ENCODE data around the gene PIGK.

PIGK gene

GRCh38 chr1:77126307-77126706 lies 92.9 kb downstream of the PIGK start:
- Histone ChIP-seq H3K4me3 (ENCODE audit: low read length) (no peak overlapping the region), H3F3A (ENCODE audit: insufficient read depth, low read length) (no peaks in the 10 kb centered on the region), H4K20me1 (ENCODE audit: insufficient read depth, low read length) (no peaks in the 10 kb centered on the region), H3K36me3 (replicated peaks; ENCODE audit: insufficient read depth, low read length) (no peaks in the 10 kb centered on the region), H3K4me2 (ENCODE audit: low read depth, low read length) (no peak overlapping the region), H3K9me2 (replicated peaks; ENCODE audit: insufficient read depth, low read length) (no peaks in the 10 kb centered on the region), H3K4me1 (ENCODE audit: low read length) (no peaks in the 10 kb centered on the region), H2AFZ (ENCODE audit: low read length) (no peak overlapping the region), H3K27ac (ENCODE audit: low read length) (no peak overlapping the region), H3K9me3 (replicated peaks; ENCODE audit: insufficient read depth, low read length) (no peaks in the 10 kb centered on the region), H3K79me2 (ENCODE audit: low read length) (no peaks in the 10 kb centered on the region), H3K9ac (ENCODE audit: low read length) (no peak overlapping the region), H3K27me3 (replicated peaks; ENCODE audit: insufficient read depth, low read length) (no peaks in the 10 kb centered on the region)
- TF ChIP-seq EZH2phosphoT487 (IDR thresholded peaks at IDR 0.05; ENCODE audit: low read length) = no peak
- TF ChIP-seq, protein P1, sequence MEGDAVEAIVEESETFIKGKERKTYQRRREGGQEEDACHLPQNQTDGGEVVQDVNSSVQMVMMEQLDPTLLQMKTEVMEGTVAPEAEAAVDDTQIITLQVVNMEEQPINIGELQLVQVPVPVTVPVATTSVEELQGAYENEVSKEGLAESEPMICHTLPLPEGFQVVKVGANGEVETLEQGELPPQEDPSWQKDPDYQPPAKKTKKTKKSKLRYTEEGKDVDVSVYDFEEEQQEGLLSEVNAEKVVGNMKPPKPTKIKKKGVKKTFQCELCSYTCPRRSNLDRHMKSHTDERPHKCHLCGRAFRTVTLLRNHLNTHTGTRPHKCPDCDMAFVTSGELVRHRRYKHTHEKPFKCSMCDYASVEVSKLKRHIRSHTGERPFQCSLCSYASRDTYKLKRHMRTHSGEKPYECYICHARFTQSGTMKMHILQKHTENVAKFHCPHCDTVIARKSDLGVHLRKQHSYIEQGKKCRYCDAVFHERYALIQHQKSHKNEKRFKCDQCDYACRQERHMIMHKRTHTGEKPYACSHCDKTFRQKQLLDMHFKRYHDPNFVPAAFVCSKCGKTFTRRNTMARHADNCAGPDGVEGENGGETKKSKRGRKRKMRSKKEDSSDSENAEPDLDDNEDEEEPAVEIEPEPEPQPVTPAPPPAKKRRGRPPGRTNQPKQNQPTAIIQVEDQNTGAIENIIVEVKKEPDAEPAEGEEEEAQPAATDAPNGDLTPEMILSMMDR (IDR thresholded peaks at IDR 0.05; ENCODE audit: low read length) = peak; percentile 41
- DNase-seq = peak; percentile 51

DNA sequence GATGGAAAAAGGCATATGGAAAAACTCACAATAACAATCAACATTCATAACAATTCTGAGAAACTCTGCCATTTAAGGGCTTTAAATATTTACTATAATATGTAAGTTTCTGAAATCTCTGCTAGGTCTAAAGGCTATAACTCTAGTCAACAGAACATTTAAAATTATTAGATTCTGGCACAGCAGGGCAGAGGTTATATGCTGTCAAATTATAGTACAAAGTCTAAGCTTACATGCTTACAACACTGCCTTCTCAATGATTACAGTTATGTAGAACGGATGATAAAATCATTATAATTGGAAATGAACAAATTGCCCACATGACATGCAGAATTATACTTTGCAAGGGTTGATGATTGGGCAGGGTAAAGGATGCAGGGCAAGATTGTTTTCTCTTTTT lies 97.7 kb downstream of the PIGK start:
- H3K27ac ChIP-seq (ENCODE audit: low read length) = no peak overlapping the region
- H3K36me3 ChIP-seq (replicated peaks; ENCODE audit: insufficient read depth, low read length) = no peaks in the 10 kb centered on the region
- H2AFZ ChIP-seq (ENCODE audit: low read length) = no peak overlapping the region
- no peaks in the 10 kb centered on the region for H3F3A ChIP-seq (ENCODE audit: insufficient read depth, low read length)
- no peak overlapping the region for H3K4me2 ChIP-seq (ENCODE audit: low read depth, low read length)
- no peaks in the 10 kb centered on the region for H3K4me1 ChIP-seq (ENCODE audit: low read length)
- TF ChIP-seq, protein P1 (IDR thresholded peaks at IDR 0.05; ENCODE audit: low read length) = no peak
- no peak for TF ChIP-seq EZH2phosphoT487 (IDR thresholded peaks at IDR 0.05; ENCODE audit: low read length)
- TF ChIP-seq EZH2 (optimal IDR thresholded peaks at IDR 0.05; ENCODE audit: low read depth, low read length) = no peak
- no peaks in the 10 kb centered on the region for H3K27me3 ChIP-seq (replicated peaks; ENCODE audit: insufficient read depth, low read length)
- no peaks in the 10 kb centered on the region for H3K9me2 ChIP-seq (replicated peaks; ENCODE audit: insufficient read depth, low read length)
- DNase-seq = no peak
- H3K9ac ChIP-seq (ENCODE audit: low read length) = no peak overlapping the region
- no peak overlapping the region for H3K4me3 ChIP-seq (ENCODE audit: low read length)
- no peaks in the 10 kb centered on the region for H3K9me3 ChIP-seq (replicated peaks; ENCODE audit: insufficient read depth, low read length)
- no peaks in the 10 kb centered on the region for H4K20me1 ChIP-seq (ENCODE audit: insufficient read depth, low read length)
- H3K79me2 ChIP-seq (ENCODE audit: low read length) = no peaks in the 10 kb centered on the region

DNA sequence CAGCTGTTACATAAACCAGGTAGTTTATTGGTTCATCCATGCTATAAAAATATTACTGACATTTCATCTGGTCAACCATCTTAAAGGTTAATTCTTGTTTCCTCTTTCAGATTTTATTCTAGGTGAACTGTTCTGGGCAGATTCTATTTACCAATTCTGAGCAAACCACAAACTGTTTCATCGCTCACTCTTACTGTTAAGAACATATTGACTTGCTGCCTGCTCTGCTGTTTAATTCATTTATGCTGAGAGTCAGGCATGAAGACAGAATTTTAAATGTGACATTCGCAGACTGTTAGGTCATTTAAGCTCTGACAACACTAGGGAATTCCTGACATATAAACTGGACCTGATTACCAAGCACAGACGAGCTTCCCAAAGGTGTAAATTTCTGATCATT lies 98.3 kb downstream of the PIGK start:
- H3K27ac ChIP-seq (ENCODE audit: low read length) = no peak overlapping the region
- no peak for DNase-seq
- no peak overlapping the region for H3K4me2 ChIP-seq (ENCODE audit: low read depth, low read length)
- no peaks in the 10 kb centered on the region for H3K4me1 ChIP-seq (ENCODE audit: low read length)
- no peaks in the 10 kb centered on the region for H3K27me3 ChIP-seq (replicated peaks; ENCODE audit: insufficient read depth, low read length)
- no peak overlapping the region for H3K4me3 ChIP-seq (ENCODE audit: low read length)
- H3K9me3 ChIP-seq (replicated peaks; ENCODE audit: insufficient read depth, low read length) = no peaks in the 10 kb centered on the region
- H2AFZ ChIP-seq (ENCODE audit: low read length) = no peak overlapping the region
- TF ChIP-seq, protein P1 (IDR thresholded peaks at IDR 0.05; ENCODE audit: low read length) = no peak
- TF ChIP-seq EZH2 (optimal IDR thresholded peaks at IDR 0.05; ENCODE audit: low read depth, low read length) (no peak), EZH2phosphoT487 (IDR thresholded peaks at IDR 0.05; ENCODE audit: low read length) (no peak)
- H3K9me2 ChIP-seq (replicated peaks; ENCODE audit: insufficient read depth, low read length) = no peaks in the 10 kb centered on the region
- no peaks in the 10 kb centered on the region for H3F3A ChIP-seq (ENCODE audit: insufficient read depth, low read length)
- no peaks in the 10 kb centered on the region for H3K79me2 ChIP-seq (ENCODE audit: low read length)
- no peaks in the 10 kb centered on the region for H4K20me1 ChIP-seq (ENCODE audit: insufficient read depth, low read length)
- no peak overlapping the region for H3K9ac ChIP-seq (ENCODE audit: low read length)
- H3K36me3 ChIP-seq (replicated peaks; ENCODE audit: insufficient read depth, low read length) = no peaks in the 10 kb centered on the region
